ENCODE results near the gene IGSF23.

- TF ChIP-seq CTCF (IDR thresholded peaks at IDR 0.05) (no peak), POLR2A (IDR thresholded peaks at IDR 0.05) (no peak)
These were observed 21.4 kb downstream of the IGSF23 start for GRCh38 chr19:44634785-44635184.
